ENCODE results near the gene CHMP4B. TPM values are rescaled to one million over a fixed set of nuclear protein-coding genes. Genes with fewer than 3 reads are reported as not detected.

The CHMP4B gene
- total and polyA plus RNA-seq, 4 donors, result 2.7 to 37.2 (median 17.2) TPM

DNA sequence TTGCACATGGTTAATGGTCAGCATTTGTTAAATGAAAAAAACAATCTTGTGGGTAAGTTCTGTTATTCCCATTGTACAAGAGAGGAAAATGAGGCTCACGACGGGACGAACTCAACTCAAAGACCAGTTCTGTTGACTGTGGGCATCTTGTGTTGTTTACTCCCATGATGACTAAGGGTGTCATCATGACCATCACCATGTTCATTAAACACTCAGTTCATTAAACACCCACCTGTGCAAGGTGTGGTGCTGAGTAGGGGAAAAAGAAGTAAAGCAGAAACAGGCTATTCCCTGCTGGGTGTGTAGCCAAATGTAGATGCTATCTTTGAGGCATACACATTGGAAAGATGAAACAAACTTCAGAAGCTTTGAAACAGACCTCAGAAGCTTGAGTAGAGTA is 4.5 kb downstream of the CHMP4B start:
- Histone ChIP-seq H3K27me3 (ENCODE audit: control insufficient read depth in 4 of 4, insufficient read depth in 4 of 4, low read length in 3 of 4) (no peaks in the 10 kb centered on the region), H3K4me3 (ENCODE audit: low read depth in 1 of 3, low read length in 3 of 3) (no peak overlapping the region), H3K9me3 (ENCODE audit: control insufficient read depth in 4 of 4, low read length in 3 of 4) (no peaks in the 10 kb centered on the region), H3K4me1 (ENCODE audit: control insufficient read depth in 4 of 4, insufficient read depth in 4 of 4, low read length in 3 of 4) (peaks cover 12 to 39% (median 26%) of the 10 kb centered on the region in 4 donors), H3K9ac (ENCODE audit: low read depth in 1 of 2, low read length in 2 of 2) (no peak overlapping the region), H3K27ac (ENCODE audit: low read depth in 1 of 2, low read length in 2 of 2) (no peak overlapping the region), H3K36me3 (ENCODE audit: control insufficient read depth in 4 of 4, insufficient read depth in 3 of 4, low read depth in 1 of 4, low read length in 3 of 4) (no peaks in the 10 kb centered on the region)
- WGBS, result 99% methylated on average over 3 of the region's 3 CpGs
- DNase-seq (ENCODE audit: low spot score), result no peak
- TF ChIP-seq GABPA (IDR thresholded peaks at IDR 0.05 in 1 of 2, conservative IDR thresholded peaks at IDR 0.05 in 1 of 2), result no peak
- TF ChIP-seq RAD21 (IDR thresholded peaks at IDR 0.05), result no peak
- TF ChIP-seq TAF1 (conservative IDR thresholded peaks at IDR 0.05), result no peak
- no peak for TF ChIP-seq JUND (IDR thresholded peaks at IDR 0.05)
- no peak for TF ChIP-seq REST (IDR thresholded peaks at IDR 0.05)
- TF ChIP-seq MAX (IDR thresholded peaks at IDR 0.05), result no peak
- no peak for TF ChIP-seq HNF4G (IDR thresholded peaks at IDR 0.05)
- TF ChIP-seq ZBTB33 (IDR thresholded peaks at IDR 0.05), result no peak
- TF ChIP-seq FOXA2 (IDR thresholded peaks at IDR 0.05), result no peak
- TF ChIP-seq EGR1 (IDR thresholded peaks at IDR 0.05; ENCODE audit: low read depth in 2 of 2), result no peak
- no peak for TF ChIP-seq HNF4A (conservative IDR thresholded peaks at IDR 0.05)
- TF ChIP-seq FOXA1 (IDR thresholded peaks at IDR 0.05), result no peak
- TF ChIP-seq RXRA (IDR thresholded peaks at IDR 0.05), result no peak
- TF ChIP-seq YY1 (IDR thresholded peaks at IDR 0.05), result no peak

DNA sequence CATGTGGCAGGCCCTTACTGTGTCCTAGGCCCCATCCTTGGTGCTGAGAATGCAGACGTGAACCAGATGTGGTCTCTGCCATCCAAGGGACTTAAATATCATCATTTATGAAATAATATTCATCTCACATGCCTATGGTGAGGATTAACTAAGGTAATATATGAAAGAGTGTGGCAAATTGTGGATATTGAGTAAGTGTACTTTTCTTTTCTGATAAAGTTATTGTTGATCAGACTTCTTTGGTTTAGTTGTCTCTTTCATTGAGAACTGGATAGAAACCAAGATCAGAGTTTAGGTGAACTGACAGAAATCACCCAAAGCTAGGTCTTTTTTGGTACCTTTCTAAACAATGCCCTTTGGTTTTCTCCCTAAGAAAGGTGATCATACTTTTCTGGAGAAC is 5.0 kb downstream of the CHMP4B start:
- no peaks in the 10 kb centered on the region for H3K27me3 ChIP-seq (ENCODE audit: control insufficient read depth in 4 of 4, insufficient read depth in 4 of 4, low read length in 3 of 4)
- 97% methylated on average over 1 of the region's 1 CpG for WGBS
- H3K4me1 ChIP-seq (ENCODE audit: control insufficient read depth in 4 of 4, insufficient read depth in 4 of 4, low read length in 3 of 4), result peaks cover 12 to 37% (median 26%) of the 10 kb centered on the region in 4 donors
- H3K36me3 ChIP-seq (ENCODE audit: control insufficient read depth in 4 of 4, insufficient read depth in 3 of 4, low read depth in 1 of 4, low read length in 3 of 4), result no peaks in the 10 kb centered on the region
- H3K9ac ChIP-seq (ENCODE audit: low read depth in 1 of 2, low read length in 2 of 2), result no peak overlapping the region
- no peak for DNase-seq (ENCODE audit: low spot score)
- H3K27ac ChIP-seq (ENCODE audit: low read depth in 1 of 2, low read length in 2 of 2), result no peak overlapping the region
- TF ChIP-seq ZBTB33 (IDR thresholded peaks at IDR 0.05), result no peak
- TF ChIP-seq MAX (IDR thresholded peaks at IDR 0.05), result no peak
- TF ChIP-seq HNF4A (conservative IDR thresholded peaks at IDR 0.05), result no peak
- no peak for TF ChIP-seq FOXA1 (IDR thresholded peaks at IDR 0.05)
- no peaks in the 10 kb centered on the region for H3K9me3 ChIP-seq (ENCODE audit: control insufficient read depth in 4 of 4, low read length in 3 of 4)
- H3K4me3 ChIP-seq (ENCODE audit: low read depth in 1 of 3, low read length in 3 of 3), result no peak overlapping the region

Measured in liver (tissue), 9 donors.